Pulmonary artery endothelial cell (primary cell): Measurements from ENCODE around the gene UFC1. TPM values are rescaled to one million over a fixed set of nuclear protein-coding genes. Genes with fewer than 3 reads are reported as not detected.

Source experiments
- total RNA-seq: library from RNA; depleted of rRNA; stranded (reverse); fragments of >200 nt; gene quantifications from 2 replicates; pipeline ENCODE4 v1.2.3, GENCODE V29; 2014

UFC1 gene
- total RNA-seq, 1 donor from 2014 or later, result 124 TPM

Other genes with a start within 250 kb of the UFC1 start
- gene ITLN2, start 199.2 kb upstream of the UFC1 start, total RNA-seq, result not detected in 2 replicates
- gene F11R, start 132.8 kb upstream of the UFC1 start, total RNA-seq, result 242 and 246 TPM in 2 replicates
- 19.1 and 44.2 TPM in 2 replicates for gene TSTD1, start 115.0 kb upstream of the UFC1 start, total RNA-seq
- gene USF1, start 108.0 kb upstream of the UFC1 start, total RNA-seq, result 95.7 and 127 TPM in 2 replicates
- 0.04 TPM in 1 of 2 replicates, not detected in the other for gene ARHGAP30, start 84.1 kb upstream of the UFC1 start, total RNA-seq
- 0.14 and 0.53 TPM in 2 replicates for gene NECTIN4, start 64.4 kb upstream of the UFC1 start, total RNA-seq
- 0.60 and 0.86 TPM in 2 replicates for gene KLHDC9, start 55.6 kb upstream of the UFC1 start, total RNA-seq
- 56.3 and 93.2 TPM in 2 replicates for gene PFDN2, start 35.9 kb upstream of the UFC1 start, total RNA-seq
- 11.3 and 14.3 TPM in 2 replicates for gene NIT1, start 35.9 kb upstream of the UFC1 start, total RNA-seq
- gene DEDD, start 21.3 kb upstream of the UFC1 start, total RNA-seq, result 38.8 and 56.2 TPM in 2 replicates
- gene USP21, start 5.5 kb downstream of the UFC1 start, total RNA-seq, result 4.6 and 8.3 TPM in 2 replicates
- gene PPOX, start 12.4 kb downstream of the UFC1 start, total RNA-seq, result 16.0 and 19.1 TPM in 2 replicates
- 24.7 and 25.9 TPM in 2 replicates for gene B4GALT3, start 23.5 kb downstream of the UFC1 start, total RNA-seq
- 26.8 and 43.7 TPM in 2 replicates for gene ADAMTS4, start 45.1 kb downstream of the UFC1 start, total RNA-seq
- gene NDUFS2, start 48.4 kb downstream of the UFC1 start, total RNA-seq, result 200 and 232 TPM in 2 replicates
- 0.26 and 0.49 TPM in 2 replicates for gene FCER1G, start 61.3 kb downstream of the UFC1 start, total RNA-seq
- gene APOA2, start 69.7 kb downstream of the UFC1 start, total RNA-seq, result not detected in 2 replicates
- gene TOMM40L, start 72.1 kb downstream of the UFC1 start, total RNA-seq, result 20.4 and 29.7 TPM in 2 replicates
- not detected in 2 replicates for gene NR1I3, start 84.2 kb downstream of the UFC1 start, total RNA-seq
- not detected in 2 replicates for gene PCP4L1, start 104.8 kb downstream of the UFC1 start, total RNA-seq
- gene MPZ, start 156.0 kb downstream of the UFC1 start, total RNA-seq, result 0.95 and 0.99 TPM in 2 replicates
- 31.2 and 36.0 TPM in 2 replicates for gene SDHC, start 160.4 kb downstream of the UFC1 start, total RNA-seq
- gene CFAP126, start 213.9 kb downstream of the UFC1 start, total RNA-seq, result not detected in 2 replicates